Measurements from ENCODE around the gene MRPS5.
"Not testable (repeated sequence)": the region's sequence is repeated elsewhere in the genome, so short reads cannot be mapped to it uniquely, and the experiment has no call there.

MRPS5 gene

GRCh38 chr2:95044601-95045000 lies 77.0 kb downstream of the MRPS5 start:
- no peak for FAIRE-seq

GRCh38 chr2:95043300-95044093 lies 78.1 kb downstream of the MRPS5 start:
- no peak for FAIRE-seq

- no peak for FAIRE-seq
These were observed 78.9 kb downstream of the MRPS5 start for GRCh38 chr2:95042472-95043271.

DNA sequence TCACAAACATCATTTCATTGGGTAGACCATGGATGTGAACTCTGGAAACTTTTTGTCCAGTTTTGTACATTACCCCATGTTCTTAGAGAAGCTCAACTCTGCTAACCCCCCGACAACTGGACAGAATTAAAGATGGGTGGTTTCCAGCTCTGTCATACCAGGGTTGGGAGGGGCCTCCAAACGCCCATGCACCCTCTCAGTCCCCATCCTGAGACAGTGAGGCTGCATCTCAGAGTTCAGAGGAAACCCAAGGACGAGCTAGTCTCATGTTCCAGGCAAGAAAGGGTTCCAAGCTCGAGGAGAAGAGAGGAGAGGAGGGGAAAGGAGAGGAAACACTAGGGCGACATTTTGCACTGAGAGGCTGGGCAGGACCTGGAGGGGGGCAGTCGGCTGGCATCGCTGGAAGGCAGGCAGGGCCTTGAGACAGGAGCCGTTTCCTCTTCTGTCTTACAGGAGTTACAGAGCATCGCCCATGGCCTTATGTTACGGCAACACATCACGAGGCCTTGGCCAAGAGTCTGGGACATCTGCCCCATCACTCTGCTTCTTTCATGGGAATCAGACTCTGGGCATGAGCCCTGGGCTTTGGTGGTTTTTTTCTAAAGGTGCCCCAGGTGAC lies 79.7 kb downstream of the MRPS5 start:
- no peak for FAIRE-seq

DNA sequence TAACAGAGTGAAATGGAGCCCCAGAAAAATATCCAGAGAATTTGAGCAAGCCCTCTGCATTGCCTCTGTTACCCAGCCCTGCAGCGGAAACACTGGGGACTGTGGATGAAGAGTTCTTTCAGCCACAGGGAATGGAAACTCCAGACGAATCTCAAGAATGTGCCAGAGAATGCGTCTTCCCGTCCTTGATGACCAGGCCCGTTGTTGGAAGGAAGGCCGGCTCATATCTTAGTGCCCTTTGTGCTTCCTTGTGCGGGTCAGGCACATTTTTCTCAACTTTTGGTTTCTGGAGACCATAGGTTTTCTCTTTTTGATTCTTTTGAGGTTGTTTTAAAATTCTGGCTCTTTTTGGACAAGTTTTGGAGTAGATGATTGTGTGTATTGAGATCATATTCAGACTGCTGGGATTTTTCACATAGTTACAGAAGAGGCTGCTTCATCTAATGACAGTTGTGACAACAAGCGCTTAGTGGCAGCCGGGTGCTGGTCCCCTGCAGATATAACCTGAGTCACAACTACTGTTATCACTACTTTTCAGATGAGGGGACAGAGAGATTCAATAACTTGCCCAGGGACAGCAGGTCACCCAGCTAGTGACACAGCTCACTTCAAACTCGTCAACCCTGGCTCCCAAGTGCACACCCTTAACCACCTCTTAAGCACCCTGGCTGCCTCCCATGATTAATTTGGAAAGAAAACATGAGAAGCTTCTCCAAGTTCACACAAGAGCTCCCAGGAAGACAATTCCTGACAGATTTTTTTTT lies 80.4 kb downstream of the MRPS5 start:
- FAIRE-seq, result no peak

- no peak for FAIRE-seq
These were observed 81.2 kb downstream of the MRPS5 start for GRCh38 chr2:95040426-95040825.

GRCh38 chr2:95039978-95040377 lies 81.6 kb downstream of the MRPS5 start:
- FAIRE-seq, result no peak

DNA sequence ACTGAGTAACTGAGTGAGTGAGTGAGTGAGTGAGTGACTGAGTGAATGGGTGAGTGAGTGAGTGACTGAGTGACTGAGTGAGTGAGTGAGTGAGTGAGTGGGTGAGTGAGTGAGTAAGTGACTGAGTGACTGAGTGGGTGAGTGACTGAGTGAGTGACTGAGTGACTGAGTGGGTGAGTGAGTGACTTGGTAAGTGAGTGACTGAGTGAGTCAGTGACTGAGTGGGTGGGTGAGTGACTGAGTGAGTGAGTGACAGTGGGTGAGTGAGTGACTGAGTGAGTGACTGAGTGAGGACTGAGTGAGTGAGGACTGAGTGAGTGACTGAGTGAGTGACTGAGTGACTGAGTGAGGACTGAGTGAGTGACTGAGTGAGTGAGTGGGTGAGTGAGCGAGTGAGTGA lies 82.2 kb downstream of the MRPS5 start:
- no peak for FAIRE-seq

GRCh38 chr2:95038635-95039298 lies 82.8 kb downstream of the MRPS5 start:
- FAIRE-seq, result no peak

- FAIRE-seq, result not testable (repeated sequence)
These were observed 83.6 kb downstream of the MRPS5 start for GRCh38 chr2:95037841-95038585.

- no peak for FAIRE-seq
These were observed 84.2 kb downstream of the MRPS5 start for GRCh38 chr2:95037384-95037839.

- no peak for FAIRE-seq
These were observed 84.8 kb downstream of the MRPS5 start for GRCh38 chr2:95036596-95037383.
